Mucosa of gallbladder (tissue), 1 donor: ENCODE measurements around the gene ARID2. TPM values are rescaled to one million over a fixed set of nuclear protein-coding genes. Genes with fewer than 3 reads are reported as not detected.
A peak's percentile ranks its signal among the peaks of the same experiment; 100 is the strongest.

Experiments used
- DNase-seq: peaks from one replicate; pipeline ENCODE4 v3.0.0-alpha.2; 2020; ENCODE audit warnings: low spot score
- total RNA-seq: library from RNA; stranded (reverse); gene quantifications from one replicate; pipeline ENCODE4 v1.2.1, GENCODE V29; 2021
- donor health status: DM: no; HTN: no; CAD: no.

ARID2 gene, protein sequence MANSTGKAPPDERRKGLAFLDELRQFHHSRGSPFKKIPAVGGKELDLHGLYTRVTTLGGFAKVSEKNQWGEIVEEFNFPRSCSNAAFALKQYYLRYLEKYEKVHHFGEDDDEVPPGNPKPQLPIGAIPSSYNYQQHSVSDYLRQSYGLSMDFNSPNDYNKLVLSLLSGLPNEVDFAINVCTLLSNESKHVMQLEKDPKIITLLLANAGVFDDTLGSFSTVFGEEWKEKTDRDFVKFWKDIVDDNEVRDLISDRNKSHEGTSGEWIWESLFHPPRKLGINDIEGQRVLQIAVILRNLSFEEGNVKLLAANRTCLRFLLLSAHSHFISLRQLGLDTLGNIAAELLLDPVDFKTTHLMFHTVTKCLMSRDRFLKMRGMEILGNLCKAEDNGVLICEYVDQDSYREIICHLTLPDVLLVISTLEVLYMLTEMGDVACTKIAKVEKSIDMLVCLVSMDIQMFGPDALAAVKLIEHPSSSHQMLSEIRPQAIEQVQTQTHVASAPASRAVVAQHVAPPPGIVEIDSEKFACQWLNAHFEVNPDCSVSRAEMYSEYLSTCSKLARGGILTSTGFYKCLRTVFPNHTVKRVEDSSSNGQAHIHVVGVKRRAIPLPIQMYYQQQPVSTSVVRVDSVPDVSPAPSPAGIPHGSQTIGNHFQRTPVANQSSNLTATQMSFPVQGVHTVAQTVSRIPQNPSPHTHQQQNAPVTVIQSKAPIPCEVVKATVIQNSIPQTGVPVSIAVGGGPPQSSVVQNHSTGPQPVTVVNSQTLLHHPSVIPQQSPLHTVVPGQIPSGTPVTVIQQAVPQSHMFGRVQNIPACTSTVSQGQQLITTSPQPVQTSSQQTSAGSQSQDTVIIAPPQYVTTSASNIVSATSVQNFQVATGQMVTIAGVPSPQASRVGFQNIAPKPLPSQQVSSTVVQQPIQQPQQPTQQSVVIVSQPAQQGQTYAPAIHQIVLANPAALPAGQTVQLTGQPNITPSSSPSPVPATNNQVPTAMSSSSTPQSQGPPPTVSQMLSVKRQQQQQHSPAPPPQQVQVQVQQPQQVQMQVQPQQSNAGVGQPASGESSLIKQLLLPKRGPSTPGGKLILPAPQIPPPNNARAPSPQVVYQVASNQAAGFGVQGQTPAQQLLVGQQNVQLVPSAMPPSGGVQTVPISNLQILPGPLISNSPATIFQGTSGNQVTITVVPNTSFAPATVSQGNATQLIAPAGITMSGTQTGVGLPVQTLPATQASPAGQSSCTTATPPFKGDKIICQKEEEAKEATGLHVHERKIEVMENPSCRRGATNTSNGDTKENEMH (N-terminal part only)
- total RNA-seq = 34.1 TPM

DNA sequence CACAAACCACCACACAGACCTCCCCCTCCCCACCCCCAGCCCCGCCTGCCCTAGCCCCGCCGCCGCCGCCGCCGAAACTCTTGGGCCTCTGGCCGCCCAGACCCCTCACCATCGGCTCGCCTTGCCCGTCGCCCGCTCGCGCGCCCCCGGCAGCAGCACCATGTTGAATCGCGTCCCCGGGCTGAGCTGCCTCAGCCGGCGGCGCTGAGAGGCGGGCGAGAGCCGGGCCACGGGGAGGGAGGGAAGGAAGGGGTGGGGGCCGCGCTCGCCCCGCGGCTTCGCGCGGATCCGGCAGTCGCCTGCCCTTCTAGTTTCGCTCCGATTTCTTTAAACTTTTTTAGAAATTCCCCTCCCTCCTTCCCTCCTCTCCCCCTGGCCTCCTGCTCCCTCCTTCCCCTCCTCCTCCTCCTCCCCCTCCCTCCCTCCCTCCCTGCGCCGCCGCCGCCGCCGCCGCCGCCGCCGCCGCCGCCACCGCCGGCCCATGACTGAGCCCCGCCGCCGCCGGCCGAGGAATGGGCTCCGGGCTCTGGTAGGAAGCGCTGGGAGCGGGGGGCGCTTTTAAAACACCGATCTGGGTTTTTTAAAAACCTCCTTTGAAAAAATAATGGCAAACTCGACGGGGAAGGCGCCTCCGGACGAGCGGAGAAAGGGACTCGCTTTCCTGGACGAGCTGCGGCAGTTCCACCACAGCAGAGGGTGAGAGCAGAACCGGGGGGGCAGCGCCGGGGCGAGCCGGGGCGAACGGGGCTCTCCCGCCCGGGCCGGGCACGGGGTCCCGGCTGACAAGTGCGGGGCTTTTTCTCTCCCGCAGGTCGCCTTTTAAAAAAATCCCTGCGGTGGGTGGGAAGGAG is at the start of gene ARID2:
TSS of gene ARID2 (plus strand) at position 474 of the 851 bp plus-strand sequence. CDS start at position 605, 131 bp downstream.
- DNase-seq = peak; percentile 57

DNA sequence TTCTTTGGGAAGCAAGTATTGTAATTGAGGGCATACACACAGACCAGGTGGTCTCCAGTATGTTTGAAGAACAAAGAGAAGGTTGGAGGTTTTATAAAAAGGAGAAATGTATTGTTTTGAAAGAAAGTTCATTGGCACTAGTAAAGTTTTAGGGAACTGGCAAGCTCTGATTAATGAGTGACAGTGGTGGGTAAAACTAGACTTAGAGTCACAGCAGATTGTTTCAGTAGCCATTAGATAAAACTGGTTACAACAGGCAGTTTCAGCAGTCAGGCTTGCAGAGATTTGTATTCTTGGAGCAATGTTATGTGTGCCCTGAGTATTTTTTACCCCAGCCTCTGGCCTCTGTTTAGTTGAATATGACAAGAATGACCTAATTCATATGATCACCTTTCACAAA is 49.1 kb upstream of the ARID2 start:
- DNase-seq = no peak

DNA sequence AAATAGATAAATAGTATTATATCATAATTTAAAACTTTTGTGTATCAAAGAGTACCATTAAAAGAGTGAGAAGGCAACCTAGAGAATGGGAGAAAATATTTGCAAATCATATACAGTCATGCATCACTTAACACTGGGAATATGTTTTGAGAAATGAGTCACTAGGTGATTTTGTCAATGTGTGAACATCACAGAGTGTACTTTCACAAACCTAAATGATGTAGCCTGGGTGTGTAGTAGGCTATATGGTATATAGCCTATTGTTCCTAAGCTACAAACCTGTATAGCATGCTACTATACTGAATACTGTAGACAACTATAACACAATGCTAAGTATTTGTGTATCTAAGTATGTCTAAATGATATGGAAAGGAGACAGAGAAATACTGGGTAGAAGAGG is 48.0 kb upstream of the ARID2 start:
- DNase-seq = no peak

DNA sequence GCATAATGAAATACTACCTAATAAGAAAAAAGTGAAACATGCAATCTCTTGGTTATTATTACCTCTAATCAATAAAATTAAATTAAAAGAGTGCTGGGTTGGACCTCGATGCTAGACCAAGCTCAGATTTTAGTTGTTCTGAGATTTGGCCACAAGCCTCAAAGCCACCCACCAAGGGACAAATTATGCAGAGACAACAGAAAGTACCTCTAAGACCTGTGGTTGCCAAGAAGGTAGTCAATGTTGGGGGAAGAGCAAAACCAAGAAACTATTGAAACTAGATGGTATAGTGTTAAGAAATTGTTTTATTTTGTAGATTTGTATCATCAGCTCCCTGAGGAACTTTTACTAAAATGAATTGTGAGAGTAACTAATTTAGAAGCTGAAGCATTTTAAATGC is 43.8 kb upstream of the ARID2 start:
- no peak for DNase-seq

DNA sequence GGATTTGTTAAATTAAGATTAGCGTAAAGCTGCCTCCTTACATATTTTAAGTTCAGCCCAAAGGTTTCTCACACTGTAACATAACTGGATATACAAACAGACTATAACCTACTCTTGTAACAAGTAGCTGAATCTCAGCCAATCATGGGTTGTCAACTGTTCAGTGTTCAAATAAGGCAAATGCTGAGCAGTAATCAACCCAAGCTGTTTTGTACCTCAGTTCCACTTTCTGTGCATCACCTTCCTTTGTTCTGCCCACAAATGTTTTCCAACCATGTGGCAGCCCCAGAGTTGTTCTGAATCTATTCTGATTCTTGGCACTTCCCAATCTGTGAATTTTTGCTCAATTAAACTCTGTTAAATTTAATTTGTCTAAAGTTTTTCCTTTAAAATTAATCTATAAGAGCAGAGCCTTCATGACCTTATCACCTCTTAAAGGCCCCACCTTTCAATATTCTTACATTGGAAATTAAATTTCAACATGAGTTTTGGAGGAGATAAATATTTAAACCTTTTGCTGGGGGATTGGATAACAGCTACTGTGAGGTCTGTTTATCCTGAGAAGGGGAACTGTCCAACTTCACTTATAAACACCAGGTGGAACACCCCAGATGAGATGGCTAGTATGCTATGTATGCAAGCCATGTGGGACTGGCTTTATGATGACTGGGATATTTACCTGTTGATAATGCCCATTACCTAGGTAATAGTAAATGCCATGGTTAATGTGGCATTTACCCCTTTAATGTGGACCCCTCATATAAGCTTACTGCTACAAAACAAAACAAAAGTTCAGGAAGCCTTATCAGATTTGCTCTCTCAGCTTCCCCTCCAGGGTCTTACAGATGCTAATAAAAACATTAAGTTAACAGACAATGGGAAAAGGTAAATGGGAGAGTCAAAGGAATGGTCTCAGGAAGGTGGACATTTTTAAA is 42.2 kb upstream of the ARID2 start:
- DNase-seq = no peak

DNA sequence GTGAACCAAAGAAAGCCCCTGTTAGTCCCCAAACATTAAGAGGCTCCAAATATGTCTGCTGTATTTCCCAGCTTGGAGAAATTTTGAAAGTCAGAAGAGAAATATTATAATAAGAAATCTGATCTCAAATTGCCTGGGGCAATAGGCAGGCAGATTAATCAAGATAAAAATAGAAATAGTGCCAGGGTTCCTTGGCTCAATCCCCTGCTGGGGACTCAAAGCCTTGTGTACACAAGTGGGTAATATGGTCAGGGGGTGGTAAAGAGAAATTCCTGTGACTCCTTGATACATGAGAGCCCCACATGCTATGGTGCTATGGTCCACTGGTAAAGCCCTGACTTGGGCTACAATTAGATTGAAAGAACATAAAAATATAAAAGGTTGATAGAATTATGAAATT is 41.3 kb upstream of the ARID2 start:
- DNase-seq = no peak

DNA sequence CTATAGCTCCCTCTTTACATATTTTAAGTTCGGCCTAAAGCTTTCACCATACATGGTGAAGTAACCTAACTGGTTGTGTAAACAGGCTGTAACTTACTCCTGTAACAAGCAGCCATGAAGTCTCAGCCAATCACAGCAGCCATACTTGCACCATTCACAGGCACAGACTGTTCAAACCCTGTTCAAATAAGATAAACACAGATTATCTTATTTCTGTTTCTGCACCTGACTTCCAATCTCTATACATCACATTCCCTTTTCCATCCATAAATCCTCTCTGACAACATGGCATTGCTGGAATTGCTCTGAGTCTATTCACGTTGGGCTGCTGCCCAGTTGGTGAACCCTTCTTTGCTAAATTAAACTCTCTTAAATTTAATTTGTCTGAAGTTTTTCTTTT is 34.5 kb upstream of the ARID2 start:
- DNase-seq = no peak

DNA sequence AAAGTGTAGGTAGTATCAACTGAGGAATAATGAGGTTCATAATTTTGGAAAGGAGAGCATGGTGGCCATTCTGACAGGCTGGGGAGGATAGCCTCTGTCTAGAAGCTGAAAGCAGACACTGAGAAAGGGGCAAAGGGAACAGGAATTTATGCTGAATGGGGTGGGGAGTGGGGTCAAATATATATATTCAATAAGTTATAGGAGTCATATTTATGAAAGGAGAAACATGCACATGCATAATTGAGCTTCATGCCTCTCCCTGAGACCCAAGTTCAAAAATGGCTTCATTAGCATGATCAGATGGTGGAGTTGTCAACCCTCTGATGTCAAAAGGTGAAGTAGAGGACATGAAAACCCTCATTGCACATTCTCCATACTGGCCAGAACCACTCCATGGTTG is 33.9 kb upstream of the ARID2 start:
- DNase-seq = no peak

DNA sequence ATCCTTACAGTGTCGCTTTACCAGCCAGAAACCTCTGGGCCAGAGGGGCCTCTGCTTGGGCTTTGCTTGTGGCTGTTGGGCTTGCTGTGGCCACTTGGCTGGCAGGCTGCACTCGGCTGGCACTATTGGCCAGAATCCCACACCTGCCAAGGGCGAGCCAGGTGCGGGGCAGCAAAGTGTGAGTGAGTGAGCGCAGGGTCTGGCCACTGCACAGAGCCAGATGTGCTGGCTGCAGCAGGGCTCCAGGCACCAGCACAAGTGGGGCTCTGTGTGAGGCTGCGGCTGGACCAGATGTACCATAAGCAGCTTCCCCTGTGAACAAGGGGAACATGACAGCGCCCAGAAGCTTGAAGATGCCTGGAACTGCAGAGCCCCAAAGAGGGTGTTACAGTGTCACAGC is 33.5 kb upstream of the ARID2 start:
- DNase-seq = no peak

DNA sequence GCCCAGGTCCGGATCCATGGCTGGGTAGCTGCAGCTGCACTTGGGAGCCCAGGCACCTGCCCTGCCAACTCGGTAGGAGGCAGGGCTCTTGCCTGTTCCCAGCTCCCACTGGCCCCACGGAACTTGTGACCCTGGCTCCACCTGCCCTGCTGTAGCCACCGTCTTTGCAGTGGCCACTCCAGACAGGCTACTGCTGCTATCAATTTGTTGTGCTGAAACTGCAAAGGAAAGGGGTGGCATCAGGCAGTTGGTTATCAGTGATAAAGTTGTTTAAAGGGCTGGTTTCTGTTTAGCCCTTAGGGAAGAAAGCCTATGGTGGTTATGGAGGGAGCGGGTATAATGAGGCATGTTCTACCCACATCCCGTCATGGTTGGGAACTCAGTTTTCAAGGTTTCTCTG is 32.1 kb upstream of the ARID2 start:
- DNase-seq = no peak

DNA sequence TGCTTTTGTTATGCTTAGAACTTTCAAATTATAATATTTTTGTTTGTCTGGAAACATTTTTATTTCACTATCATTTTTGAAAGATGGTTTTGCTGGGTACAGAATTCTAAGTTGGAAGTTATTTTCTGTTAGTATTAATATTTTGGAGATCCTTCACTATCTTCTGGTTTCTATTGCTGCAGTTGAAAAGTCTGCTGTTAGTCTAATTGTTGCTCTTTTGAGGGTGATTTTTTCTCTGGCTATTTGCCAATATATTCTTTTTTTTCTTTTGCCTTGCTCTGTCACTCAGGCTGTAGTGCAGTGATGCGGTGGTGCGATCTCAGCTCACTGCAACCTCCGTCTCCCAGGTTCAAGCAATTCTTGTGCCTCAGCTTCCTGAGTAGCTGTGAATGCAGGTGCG is 28.2 kb upstream of the ARID2 start:
- DNase-seq = no peak

DNA sequence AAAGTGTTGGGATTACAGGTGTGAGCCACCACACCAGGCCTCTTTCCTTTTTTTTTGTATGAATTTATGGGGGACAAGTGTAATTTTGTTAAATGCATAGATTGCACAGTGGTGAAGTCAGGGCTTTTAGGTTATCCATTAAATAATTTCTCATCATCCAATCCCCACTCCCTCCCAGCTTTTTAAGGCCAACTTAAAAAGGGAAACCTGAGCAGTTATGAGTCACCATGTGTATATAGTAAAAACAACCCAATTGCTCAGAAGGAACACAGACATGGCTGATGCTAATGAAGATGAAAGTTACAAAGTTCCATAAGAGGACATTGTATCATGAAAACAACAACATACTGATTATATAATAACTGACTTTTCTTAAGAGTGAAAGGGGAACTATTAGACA is 25.6 kb upstream of the ARID2 start:
- DNase-seq = no peak

DNA sequence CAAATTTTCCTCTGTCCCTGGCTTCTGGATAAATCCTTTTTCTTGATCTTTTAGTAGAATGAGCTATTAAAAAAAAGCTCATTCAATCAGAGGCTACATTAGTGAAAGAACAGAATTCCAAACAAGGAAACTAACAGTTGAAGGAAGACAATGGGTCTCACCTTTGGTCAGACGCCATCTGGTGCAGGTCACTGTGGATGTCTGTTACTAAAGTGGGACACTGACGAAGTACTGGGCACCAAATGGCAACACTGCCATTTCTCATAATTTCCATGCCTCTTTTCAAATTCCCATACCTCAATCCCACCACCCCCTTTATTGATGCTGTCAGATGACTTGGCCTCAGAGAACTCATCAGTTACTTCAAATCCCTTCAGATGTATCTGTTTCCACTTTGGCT is 24.5 kb upstream of the ARID2 start:
- no peak for DNase-seq

DNA sequence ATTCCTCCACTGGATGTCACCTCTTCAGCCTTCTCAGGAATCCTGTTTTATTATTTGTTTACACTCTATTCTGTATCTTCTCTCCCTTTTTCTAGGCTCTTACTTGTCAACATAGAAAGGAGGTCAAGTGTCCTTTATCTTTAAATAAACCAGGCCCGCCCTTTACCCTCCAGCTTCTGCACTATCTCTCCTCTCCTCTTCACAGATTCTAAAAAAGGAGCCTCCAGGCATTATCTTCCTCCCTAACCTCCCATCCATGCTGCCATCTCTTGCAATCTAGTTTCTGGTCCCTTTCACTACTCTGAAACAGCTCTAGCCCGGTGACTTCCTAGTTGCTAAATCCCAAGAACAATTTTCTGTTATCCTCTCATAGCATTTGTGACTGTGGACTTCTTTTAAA is 24.1 kb upstream of the ARID2 start:
- DNase-seq = no peak

DNA sequence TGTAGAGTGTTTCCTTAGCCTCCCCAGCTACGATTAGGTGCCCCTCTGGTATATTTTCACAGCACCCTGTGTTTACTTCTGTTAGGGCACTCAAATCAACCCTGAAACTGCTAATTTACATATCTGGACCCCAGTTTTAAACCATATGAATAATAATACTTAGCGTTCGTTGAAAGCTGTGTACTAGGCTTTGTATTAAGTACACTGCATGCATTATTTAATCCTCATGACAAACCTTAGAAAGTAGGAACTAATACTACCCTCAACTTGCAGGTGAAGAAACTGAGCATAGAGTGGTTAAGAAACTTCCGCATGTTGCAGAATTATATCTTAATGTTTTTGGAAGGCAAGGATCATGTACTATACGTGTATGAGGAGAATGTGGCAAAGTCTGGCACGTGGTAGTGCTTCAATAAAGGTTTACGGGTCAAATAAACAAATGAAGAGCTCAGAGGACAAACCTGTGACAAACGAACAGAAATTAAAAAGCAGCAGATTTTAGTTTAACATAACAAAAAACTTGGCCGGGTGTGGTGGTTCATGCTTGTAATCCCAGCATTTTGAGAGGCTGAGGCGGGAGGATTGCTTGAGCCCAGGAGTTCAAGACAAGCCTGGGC is 22.2 kb upstream of the ARID2 start:
- DNase-seq = no peak

DNA sequence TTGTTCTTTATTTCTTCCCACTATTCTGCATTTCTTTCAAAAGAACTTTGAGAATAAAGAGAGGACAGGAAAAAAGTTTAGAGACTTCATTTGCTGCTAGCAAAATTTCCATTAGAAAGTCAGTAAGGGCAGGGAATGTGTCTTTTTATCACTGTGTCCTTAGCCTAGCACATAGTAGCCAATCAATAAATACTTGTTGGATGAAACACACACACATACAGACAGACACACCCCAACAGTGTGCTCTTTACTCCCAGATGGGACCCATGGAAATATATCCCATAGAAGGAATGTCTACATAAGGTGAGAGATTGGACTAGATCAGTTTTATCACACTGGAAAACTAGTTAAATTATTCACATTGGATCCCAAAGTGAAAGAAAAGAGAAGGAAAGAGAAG is 21.1 kb upstream of the ARID2 start:
- DNase-seq = no peak

DNA sequence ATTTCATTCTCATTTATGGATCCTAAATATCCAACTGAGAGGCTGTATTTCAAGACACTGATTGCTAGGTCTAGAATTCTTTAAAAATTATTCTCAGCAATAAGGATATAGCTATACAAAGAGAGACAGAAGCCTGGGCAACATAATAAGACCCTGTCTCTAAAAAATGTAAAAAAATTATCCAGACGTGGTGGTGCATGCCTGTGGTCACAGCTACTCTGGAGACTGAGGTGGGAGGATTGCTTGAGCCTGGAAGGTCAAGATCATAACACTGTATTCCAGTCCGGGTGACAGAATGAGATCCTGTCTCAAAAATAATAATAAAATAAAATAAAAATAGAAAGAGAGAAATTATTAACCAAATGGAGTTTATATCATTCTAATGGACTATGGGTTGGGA is 20.6 kb upstream of the ARID2 start:
- no peak for DNase-seq

DNA sequence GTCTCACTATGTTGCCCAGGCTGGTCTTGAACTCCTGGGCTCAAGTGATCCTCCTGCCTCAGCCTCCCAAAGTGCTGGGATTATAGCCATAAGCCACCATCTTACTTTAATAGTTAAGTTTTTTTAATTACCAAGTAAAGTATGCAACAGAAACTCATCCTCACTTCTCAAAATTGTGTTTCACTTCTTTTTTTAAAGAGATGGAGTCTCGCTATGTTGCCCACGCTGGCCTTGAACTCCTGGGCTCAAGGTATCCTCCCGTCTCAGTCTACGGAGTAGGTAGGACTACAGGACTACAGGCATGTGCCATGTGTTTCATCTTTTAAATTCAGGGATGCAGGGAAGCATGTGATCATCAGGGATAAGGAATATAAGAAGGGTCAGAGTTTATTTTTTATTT is 17.2 kb upstream of the ARID2 start:
- no peak for DNase-seq

DNA sequence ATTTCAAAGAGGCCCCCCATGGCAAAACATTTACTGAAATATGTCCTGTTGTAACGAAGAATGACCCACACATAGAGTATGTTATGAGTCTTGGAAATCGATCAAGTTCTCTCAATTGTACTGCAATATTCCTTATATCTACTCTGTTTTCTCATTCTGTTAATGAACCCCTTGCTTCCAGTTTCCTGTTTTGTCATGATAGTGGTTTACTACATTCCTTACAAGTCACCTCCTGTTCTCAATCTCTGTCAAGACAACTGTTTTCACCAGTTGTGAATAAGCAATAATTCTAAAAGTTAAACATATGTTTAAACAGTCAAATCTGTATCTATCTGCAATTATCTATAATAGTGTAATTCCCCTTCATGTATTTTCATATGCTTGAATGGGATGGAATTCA is 16.4 kb upstream of the ARID2 start:
- no peak for DNase-seq

DNA sequence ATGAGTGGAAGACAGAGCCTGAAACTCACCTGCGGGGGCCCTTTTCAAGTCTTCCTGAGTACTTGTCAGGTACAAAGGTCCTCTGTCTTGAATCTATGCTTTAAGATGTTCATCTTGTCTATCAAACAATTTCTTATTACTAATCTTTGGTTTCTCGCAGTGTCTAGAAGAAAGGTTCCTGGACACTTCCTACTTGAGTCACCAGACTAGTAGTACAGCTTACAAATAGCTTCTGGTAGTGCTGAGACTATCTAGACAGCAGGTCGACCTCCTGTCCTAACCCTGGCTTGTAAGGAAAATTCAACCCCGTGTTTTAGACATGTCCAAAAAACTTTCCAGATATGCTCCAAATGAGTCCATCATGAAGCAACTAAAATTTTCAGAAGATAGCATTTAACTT is 11.2 kb upstream of the ARID2 start:
- no peak for DNase-seq
